K562 treated with DMSO at 1 percent for 24 hours (cell line): ENCODE data around the gene ANGPTL7. TPM values are rescaled to one million over a fixed set of nuclear protein-coding genes. Genes with fewer than 3 reads are reported as not detected.

Experiments
- total RNA-seq: library from RNA; unstranded; fragments of 300-600 nt; gene quantifications from 2 replicates; pipeline ENCODE4 v1.2.3, GENCODE V29; 2022; ENCODE audit warnings: low read depth; ENCODE audit not compliant: insufficient read depth

The ANGPTL7 gene
- total RNA-seq: not detected in 2 replicates

DNA sequence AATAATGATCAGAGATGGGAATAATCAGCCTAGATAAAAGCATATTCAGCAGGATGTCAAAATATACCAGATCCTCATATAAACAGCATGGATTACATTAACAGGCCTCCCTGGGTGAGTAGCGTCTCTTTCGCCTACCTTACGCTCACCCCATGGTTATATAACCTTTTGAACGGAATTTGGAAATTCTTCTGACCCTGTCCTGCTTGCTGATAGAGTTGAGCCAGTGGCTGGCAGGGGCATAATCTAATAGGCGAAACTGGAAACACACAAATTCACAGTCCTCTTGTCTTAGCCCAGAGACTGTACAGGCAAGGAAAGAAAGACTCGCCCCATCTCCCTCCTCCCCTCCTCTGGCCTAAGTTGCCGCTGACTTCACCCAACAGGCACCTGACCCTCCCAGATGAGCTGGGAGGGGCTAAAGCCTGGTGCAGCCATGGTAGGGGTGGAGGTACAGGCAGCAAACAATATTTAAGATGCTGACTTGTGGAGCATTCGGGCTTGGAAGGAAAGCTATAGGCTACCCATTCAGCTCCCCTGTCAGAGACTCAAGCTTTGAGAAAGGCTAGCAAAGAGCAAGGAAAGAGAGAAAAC lies at the start of gene ANGPTL7:
Gene ANGPTL7, plus strand, starts transcription at position 498 of the 594 bp plus-strand sequence. CDS start 225 bp downstream, outside the sequence.

Other genes with a start within 250 kb of the ANGPTL7 start
- gene TARDBP, start 176.7 kb upstream of the ANGPTL7 start, total RNA-seq: 136 and 147 TPM in 2 replicates
- 0.61 and 0.76 TPM in 2 replicates for gene MASP2, start 142.1 kb upstream of the ANGPTL7 start, total RNA-seq
- gene SRM, start 129.3 kb upstream of the ANGPTL7 start, total RNA-seq: 89.1 and 98.6 TPM in 2 replicates
- gene EXOSC10, start 89.5 kb upstream of the ANGPTL7 start, total RNA-seq: 75.6 and 80.7 TPM in 2 replicates
- 59.9 and 62.1 TPM in 2 replicates for gene MTOR, start 73.2 kb downstream of the ANGPTL7 start, total RNA-seq
- 18.1 and 21.6 TPM in 2 replicates for gene UBIAD1, start 83.8 kb downstream of the ANGPTL7 start, total RNA-seq